Activated CD4-positive, alpha-beta T cell treated with anti-CD3 and anti-CD28 coated beads, Interleukin-2, amount 10 ng/mL, durations not matched to agents 7 days and 5 days (primary cell): Measurements from ENCODE around the gene BAG2. TPM values are rescaled to one million over a fixed set of nuclear protein-coding genes. Genes with fewer than 3 reads are reported as not detected.

ENCODE experiments used
- CTCF ChIA-PET: fragments of 350-600 bp; sonication (Branson Sonifier 250); formaldehyde crosslinking; loops from one replicate; lab custom pipeline; 2021; ENCODE audit warnings: antibody characterized with exemption; lab: Charles Lee
- POLR2A ChIA-PET: fragments of 350-600 bp; sonication (Branson Sonifier 250); formaldehyde crosslinking; loops from one replicate; lab custom pipeline; 2021; ENCODE audit warnings: antibody characterized with exemption; lab: Charles Lee
- DNase-seq: peaks from one replicate; pipeline ENCODE4 v3.0.0-alpha.2; 2020
- H3K27ac Mint-ChIP-seq: one replicate; pipeline ENCODE4 v1.8.0; 2021; ENCODE audit warnings: mild to moderate bottlenecking, moderate library complexity, mixed read lengths
- H3K27me3 Mint-ChIP-seq: one replicate; pipeline ENCODE4 v1.8.0; 2021; ENCODE audit warnings: mixed read lengths
- H3K36me3 Mint-ChIP-seq: one replicate; pipeline ENCODE4 v1.8.0; 2021; ENCODE audit warnings: low read depth, mixed read lengths
- H3K4me1 Mint-ChIP-seq: one replicate; pipeline ENCODE4 v1.8.0; 2021; ENCODE audit warnings: mixed read lengths
- H3K4me3 Mint-ChIP-seq: one replicate; pipeline ENCODE4 v1.8.0; 2021; ENCODE audit warnings: mild to moderate bottlenecking, moderate library complexity, mixed read lengths
- H3K9me3 Mint-ChIP-seq: one replicate; pipeline ENCODE4 v1.8.0; 2021; ENCODE audit warnings: mixed read lengths
- total RNA-seq, 2 experiments: library from RNA; stranded (reverse); gene quantifications; one replicate each; pipeline ENCODE4 v1.2.3, GENCODE V29; 2021

The BAG2 gene
- total RNA-seq, 2 experiments from 2014 or later = 7.7 to 8.0 TPM

- Mint-ChIP-seq H3K27ac (peak overlapping the region; percentile 68), H3K4me1 (peaks cover 15% of the 10 kb centered on the region), H3K9me3 (no peaks in the 10 kb centered on the region), H3K4me3 (no peak overlapping the region), H3K27me3 (no peaks in the 10 kb centered on the region), H3K36me3 (peaks cover 47% of the 10 kb centered on the region)
- DNase-seq = no peak
- CTCF ChIA-PET = interaction anchor here (1.2 kb wide), 1 partner anchor 16 kb away, joined by 3 read pairs; no protein-coding TSS in a partner anchor
- POLR2A ChIA-PET = no interaction called here
Measured at GRCh38 chr6:57147955-57148858, 23.9 kb upstream of the BAG2 start.

- no peaks in the 10 kb centered on the region for H3K9me3 Mint-ChIP-seq
- no peak overlapping the region for H3K4me3 Mint-ChIP-seq
- no peak for DNase-seq
- H3K4me1 Mint-ChIP-seq = no peaks in the 10 kb centered on the region
- H3K27me3 Mint-ChIP-seq = no peaks in the 10 kb centered on the region
- ChIA-PET POLR2A (interaction anchor here (0.7 kb wide), 1 partner anchor 62 kb away, joined by 5 read pairs; no protein-coding TSS in a partner anchor), CTCF (interaction anchor here (0.6 to 0.7 kb wide), 2 partner anchors 23 to 1738 kb away, joined by 3 read pairs; no protein-coding TSS in a partner anchor)
- peaks cover 34% of the 10 kb centered on the region for H3K36me3 Mint-ChIP-seq
- H3K27ac Mint-ChIP-seq = no peak overlapping the region
Measured at GRCh38 chr6:57158658-57159057, 13.5 kb upstream of the BAG2 start.

- Mint-ChIP-seq H3K36me3 (peaks cover 35% of the 10 kb centered on the region), H3K9me3 (peaks cover 4% of the 10 kb centered on the region), H3K4me1 (no peaks in the 10 kb centered on the region), H3K27me3 (no peaks in the 10 kb centered on the region), H3K4me3 (no peak overlapping the region), H3K27ac (no peak overlapping the region)
- ChIA-PET CTCF (interaction anchor here (0.6 kb wide), 1 partner anchor 1739 kb away, joined by 3 read pairs; no protein-coding TSS in a partner anchor), POLR2A (no interaction called here)
- DNase-seq = no peak
Measured at GRCh38 chr6:57159127-57159526, 13.0 kb upstream of the BAG2 start.

DNA sequence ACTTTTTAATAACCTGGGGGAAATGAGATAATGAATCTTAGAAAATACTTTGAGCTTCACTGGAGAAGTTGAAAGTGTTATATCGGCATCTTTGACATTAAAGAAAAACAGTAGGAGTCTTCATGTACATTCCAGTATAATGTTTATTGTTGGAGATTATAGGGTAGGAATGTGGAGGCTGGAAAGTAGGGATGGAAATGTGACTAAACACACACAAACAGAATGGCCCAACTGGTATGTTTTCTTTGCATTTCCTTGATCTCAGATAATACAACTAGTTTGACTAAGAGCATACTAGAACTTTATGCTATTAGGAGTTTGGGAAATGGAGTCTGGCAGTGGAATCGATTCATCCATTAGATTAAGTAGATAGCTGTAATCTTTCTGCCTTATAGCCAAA is 10.1 kb upstream of the BAG2 start:
- CTCF ChIA-PET = interaction anchor here (1.0 to 1.2 kb wide), 2 partner anchors 8 to 11 kb away, joined by 3 to 4 read pairs; no protein-coding TSS in a partner anchor
- POLR2A ChIA-PET = no interaction called here
- DNase-seq = no peak
- H3K27me3 Mint-ChIP-seq = no peaks in the 10 kb centered on the region
- no peak overlapping the region for H3K27ac Mint-ChIP-seq
- H3K36me3 Mint-ChIP-seq = peaks cover 48% of the 10 kb centered on the region
- peaks cover 15% of the 10 kb centered on the region for H3K9me3 Mint-ChIP-seq
- no peaks in the 10 kb centered on the region for H3K4me1 Mint-ChIP-seq
- no peak overlapping the region for H3K4me3 Mint-ChIP-seq

GRCh38 chr6:57162516-57162915 is 9.6 kb upstream of the BAG2 start:
- Mint-ChIP-seq H3K4me1 (no peaks in the 10 kb centered on the region), H3K4me3 (no peak overlapping the region), H3K27ac (no peak overlapping the region), H3K9me3 (peaks cover 15% of the 10 kb centered on the region), H3K36me3 (peaks cover 47% of the 10 kb centered on the region), H3K27me3 (no peaks in the 10 kb centered on the region)
- ChIA-PET CTCF (interaction anchor here (1.0 to 1.2 kb wide), 2 partner anchors 8 to 12 kb away, joined by 3 to 4 read pairs; no protein-coding TSS in a partner anchor), POLR2A (no interaction called here)
- no peak for DNase-seq

DNA sequence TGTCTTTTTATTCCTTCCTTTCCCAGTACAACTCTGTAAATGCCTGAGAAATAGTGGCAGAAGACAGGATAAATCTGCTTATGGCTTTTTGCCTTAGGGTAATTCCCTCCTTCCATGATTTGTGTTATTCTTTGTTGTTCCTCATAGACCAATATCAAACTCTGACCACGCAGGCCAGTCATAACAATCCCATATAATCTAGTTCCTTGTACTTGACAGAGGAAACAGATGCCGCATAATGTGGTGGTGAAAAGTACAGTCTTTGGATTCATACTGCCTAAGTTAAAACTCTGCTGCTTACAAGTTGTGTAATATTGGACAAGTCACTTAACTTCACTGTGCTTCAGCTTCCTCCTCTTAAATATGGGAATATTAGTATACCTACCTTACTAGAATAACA is 8.2 kb upstream of the BAG2 start:
- POLR2A ChIA-PET = no interaction called here
- Mint-ChIP-seq H3K4me3 (no peak overlapping the region), H3K9me3 (peaks cover 15% of the 10 kb centered on the region), H3K27me3 (no peaks in the 10 kb centered on the region), H3K4me1 (no peaks in the 10 kb centered on the region), H3K36me3 (peaks cover 43% of the 10 kb centered on the region), H3K27ac (no peak overlapping the region)
- CTCF ChIA-PET = no interaction called here
- no peak for DNase-seq

DNA sequence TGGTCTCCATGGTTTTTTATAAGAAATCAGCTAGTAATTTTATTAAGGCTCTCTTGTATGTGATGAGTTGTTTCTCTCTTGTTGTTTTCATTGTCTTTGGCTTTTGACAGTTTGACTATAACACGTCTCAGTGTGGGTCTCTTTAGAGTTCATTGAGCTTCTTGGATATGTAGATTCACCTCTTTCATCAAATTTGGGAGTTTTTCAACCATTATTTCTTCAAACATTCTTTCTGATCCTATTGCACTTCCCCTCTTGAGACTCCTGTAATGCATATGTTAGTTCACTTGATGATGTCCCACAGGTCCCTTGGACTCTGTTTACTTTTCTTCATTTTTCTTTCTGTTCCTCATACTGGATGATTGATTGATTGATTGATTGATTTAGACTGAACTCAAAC is 7.0 kb upstream of the BAG2 start:
- POLR2A ChIA-PET = no interaction called here

GRCh38 chr6:57173056-57173885 is 1.1 kb downstream of the BAG2 start:
- Mint-ChIP-seq H3K27ac (peak overlapping the region; percentile 97), H3K4me3 (peak overlapping the region; percentile 95), H3K9me3 (no peaks in the 10 kb centered on the region), H3K27me3 (no peaks in the 10 kb centered on the region), H3K4me1 (peaks cover 51% of the 10 kb centered on the region), H3K36me3 (peaks cover 6% of the 10 kb centered on the region)
- POLR2A ChIA-PET = no interaction called here
- CTCF ChIA-PET = interaction anchor here (1.3 to 1.6 kb wide), 2 partner anchors 18 to 49 kb away, joined by 3 to 6 read pairs; partner anchors contain the start of gene RAB23
- peak; percentile 52 for DNase-seq

More for the DNA sequence above, 7.0 kb upstream of the BAG2 start:
- Mint-ChIP-seq H3K9me3 (peaks cover 15% of the 10 kb centered on the region), H3K4me1 (peaks cover 3% of the 10 kb centered on the region), H3K27ac (no peak overlapping the region), H3K36me3 (peaks cover 46% of the 10 kb centered on the region), H3K27me3 (no peaks in the 10 kb centered on the region), H3K4me3 (no peak overlapping the region)
- DNase-seq = no peak
- CTCF ChIA-PET = no interaction called here

GRCh38 chr6:57173886-57174510 is 1.9 kb downstream of the BAG2 start:
- Mint-ChIP-seq H3K9me3 (no peaks in the 10 kb centered on the region), H3K4me3 (peak overlapping the region; percentile 95), H3K4me1 (peaks cover 53% of the 10 kb centered on the region), H3K36me3 (peaks cover 5% of the 10 kb centered on the region), H3K27me3 (no peaks in the 10 kb centered on the region), H3K27ac (peak overlapping the region; percentile 97)
- POLR2A ChIA-PET = no interaction called here
- no peak for DNase-seq
- CTCF ChIA-PET = no interaction called here

DNA sequence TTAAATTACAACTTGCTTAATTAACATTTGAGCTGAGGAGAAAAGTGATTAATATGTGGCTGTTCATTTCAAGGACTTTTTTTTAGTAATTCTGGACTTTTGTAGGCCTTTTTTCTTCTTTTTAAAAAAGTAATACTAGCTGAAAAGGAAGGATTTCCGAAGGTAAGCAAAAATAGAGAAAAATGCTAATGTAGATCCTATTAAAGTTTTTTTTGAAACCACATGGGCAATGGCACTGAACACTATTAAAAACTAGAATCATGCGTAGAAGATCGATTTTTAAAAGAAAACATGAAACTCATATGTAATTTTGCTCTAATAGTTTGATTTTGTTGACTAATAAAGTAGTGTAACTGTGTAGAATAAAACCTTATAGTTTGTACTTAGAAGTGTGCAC is 2.4 kb downstream of the BAG2 start:
- H3K36me3 Mint-ChIP-seq = peaks cover 5% of the 10 kb centered on the region
- H3K9me3 Mint-ChIP-seq = no peaks in the 10 kb centered on the region
- CTCF ChIA-PET = no interaction called here
- no peaks in the 10 kb centered on the region for H3K27me3 Mint-ChIP-seq
- DNase-seq = no peak
- POLR2A ChIA-PET = no interaction called here
- peak overlapping the region; percentile 95 for H3K4me3 Mint-ChIP-seq
- H3K27ac Mint-ChIP-seq = no peak overlapping the region
- peaks cover 54% of the 10 kb centered on the region for H3K4me1 Mint-ChIP-seq

DNA sequence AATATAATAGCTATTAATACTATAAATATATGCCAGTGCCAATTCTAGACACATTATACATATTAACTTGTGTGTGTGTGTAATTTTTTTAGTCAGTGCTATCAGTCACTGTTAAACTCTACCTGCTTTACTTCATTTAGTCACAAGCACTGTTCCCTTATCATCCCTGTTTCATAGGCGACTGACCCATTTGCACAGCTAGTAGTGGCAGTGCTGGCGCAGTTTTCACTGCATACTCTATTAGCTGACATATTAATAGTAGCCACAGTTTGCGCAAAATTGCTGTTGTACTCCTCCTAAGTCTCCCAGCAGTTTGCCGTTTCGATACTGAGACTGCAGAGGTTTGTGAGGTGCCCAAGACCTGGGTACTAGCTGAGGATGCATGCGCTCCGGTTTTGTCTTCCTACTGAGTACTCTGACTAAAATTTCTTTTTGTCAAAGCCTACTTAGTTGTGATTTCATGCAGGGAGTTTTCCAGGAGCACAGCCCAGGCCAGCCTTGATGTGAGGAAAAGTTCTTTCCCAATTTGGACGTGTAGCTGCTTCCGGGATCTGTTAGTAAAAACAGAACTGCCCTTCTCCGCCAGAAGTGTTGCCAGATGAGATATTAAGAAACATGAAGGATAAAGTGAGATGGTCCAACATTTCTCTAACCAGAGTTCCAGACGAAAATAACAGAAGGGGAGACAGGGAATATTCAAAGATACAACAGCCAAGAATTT is 5.6 kb downstream of the BAG2 start:
- CTCF ChIA-PET = interaction anchor here (0.6 kb wide), 1 partner anchor 783 kb away, joined by 3 read pairs; no protein-coding TSS in a partner anchor
- Mint-ChIP-seq H3K9me3 (no peaks in the 10 kb centered on the region), H3K4me1 (peaks cover 37% of the 10 kb centered on the region), H3K4me3 (no peak overlapping the region), H3K27ac (no peak overlapping the region), H3K27me3 (no peaks in the 10 kb centered on the region), H3K36me3 (peaks cover 10% of the 10 kb centered on the region)
- no peak for DNase-seq
- POLR2A ChIA-PET = no interaction called here

DNA sequence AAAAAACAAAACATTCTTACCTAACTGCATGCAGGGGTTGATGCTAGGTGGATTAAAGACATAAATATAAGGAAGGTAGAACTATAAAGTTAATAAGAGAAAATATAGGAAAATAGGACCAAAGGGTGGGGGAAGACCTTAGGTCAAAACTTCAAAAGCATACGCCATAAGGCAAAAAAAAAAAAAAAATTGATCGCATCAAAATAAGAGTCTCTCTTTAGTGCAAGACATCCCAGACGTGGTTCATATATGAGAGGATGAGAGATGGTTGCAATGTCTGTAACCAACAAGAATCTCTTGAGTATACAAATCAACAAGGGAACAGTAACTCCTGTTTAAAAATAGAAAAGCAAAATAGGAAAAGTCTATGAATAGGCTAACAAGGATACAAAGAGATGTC is 8.5 kb downstream of the BAG2 start:
- no peaks in the 10 kb centered on the region for H3K9me3 Mint-ChIP-seq
- no peak overlapping the region for H3K27ac Mint-ChIP-seq
- peaks cover 15% of the 10 kb centered on the region for H3K4me1 Mint-ChIP-seq
- peaks cover 30% of the 10 kb centered on the region for H3K36me3 Mint-ChIP-seq
- POLR2A ChIA-PET = no interaction called here
- H3K4me3 Mint-ChIP-seq = no peak overlapping the region
- CTCF ChIA-PET = no interaction called here
- no peaks in the 10 kb centered on the region for H3K27me3 Mint-ChIP-seq
- no peak for DNase-seq
